Measurements from ENCODE around the gene BTNL2. TPM values are rescaled to one million over a fixed set of nuclear protein-coding genes. Genes with fewer than 3 reads are reported as not detected.

The BTNL2 gene, protein sequence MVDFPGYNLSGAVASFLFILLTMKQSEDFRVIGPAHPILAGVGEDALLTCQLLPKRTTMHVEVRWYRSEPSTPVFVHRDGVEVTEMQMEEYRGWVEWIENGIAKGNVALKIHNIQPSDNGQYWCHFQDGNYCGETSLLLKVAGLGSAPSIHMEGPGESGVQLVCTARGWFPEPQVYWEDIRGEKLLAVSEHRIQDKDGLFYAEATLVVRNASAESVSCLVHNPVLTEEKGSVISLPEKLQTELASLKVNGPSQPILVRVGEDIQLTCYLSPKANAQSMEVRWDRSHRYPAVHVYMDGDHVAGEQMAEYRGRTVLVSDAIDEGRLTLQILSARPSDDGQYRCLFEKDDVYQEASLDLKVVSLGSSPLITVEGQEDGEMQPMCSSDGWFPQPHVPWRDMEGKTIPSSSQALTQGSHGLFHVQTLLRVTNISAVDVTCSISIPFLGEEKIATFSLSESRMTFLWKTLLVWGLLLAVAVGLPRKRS
- not detected for total RNA-seq
- polyA plus RNA-seq, result not detected
- long read RNA-seq, donor 1, result 0 reads
- long read RNA-seq, donor 2, result 0 reads

DNA sequence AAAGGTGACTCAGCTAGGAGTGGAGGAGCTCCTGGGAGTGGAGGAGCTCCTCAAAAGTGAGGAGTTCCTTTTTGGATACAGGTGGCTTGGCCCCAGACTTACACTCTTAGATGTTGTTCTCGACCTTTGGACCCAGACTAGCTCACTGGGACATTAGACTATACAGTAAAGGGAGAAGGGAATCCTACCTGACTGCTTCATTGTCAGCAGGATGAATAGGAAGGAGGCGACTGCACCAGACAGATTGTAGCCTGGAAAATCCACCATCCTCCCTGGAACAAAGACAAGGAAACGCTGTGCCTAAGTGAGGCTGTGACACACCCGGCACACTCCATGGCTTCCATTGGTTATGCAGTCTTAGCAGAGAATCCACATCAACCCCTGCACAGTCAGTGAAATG lies at the start of gene BTNL2:
Gene BTNL2 (minus strand): TSS at position 325 of the 400 bp plus-strand sequence. CDS start 58 bp downstream, at position 267.
- intact Hi-C loops (cut with DNase I; ENCODE audit: low total_unique reads), result no loop called here
- H3K9me3 ChIP-seq, result no peaks in the 10 kb centered on the region
- TF ChIP-seq POLR2A (IDR thresholded peaks at IDR 0.05), result no peak
- no peak for TF ChIP-seq POLR2AphosphoS5 (IDR thresholded peaks at IDR 0.05)
- no peaks in the 10 kb centered on the region for H3K36me3 ChIP-seq
- 72 to 87% (median 74%) methylated on average over 4 of the region's 4 CpGs for WGBS, 5 donors
- H3K4me1 ChIP-seq, result no peaks in the 10 kb centered on the region
- peaks cover 0 to 72% (median 10%) of the 10 kb centered on the region in 7 donors for H3K27me3 ChIP-seq (replicated peaks in 1 of 7)
- no peak for DNase-seq
- no peak within 1 kb of the TSS for H3K27ac ChIP-seq
- H3K4me3 ChIP-seq, result no peak within 1 kb of the TSS

DNA sequence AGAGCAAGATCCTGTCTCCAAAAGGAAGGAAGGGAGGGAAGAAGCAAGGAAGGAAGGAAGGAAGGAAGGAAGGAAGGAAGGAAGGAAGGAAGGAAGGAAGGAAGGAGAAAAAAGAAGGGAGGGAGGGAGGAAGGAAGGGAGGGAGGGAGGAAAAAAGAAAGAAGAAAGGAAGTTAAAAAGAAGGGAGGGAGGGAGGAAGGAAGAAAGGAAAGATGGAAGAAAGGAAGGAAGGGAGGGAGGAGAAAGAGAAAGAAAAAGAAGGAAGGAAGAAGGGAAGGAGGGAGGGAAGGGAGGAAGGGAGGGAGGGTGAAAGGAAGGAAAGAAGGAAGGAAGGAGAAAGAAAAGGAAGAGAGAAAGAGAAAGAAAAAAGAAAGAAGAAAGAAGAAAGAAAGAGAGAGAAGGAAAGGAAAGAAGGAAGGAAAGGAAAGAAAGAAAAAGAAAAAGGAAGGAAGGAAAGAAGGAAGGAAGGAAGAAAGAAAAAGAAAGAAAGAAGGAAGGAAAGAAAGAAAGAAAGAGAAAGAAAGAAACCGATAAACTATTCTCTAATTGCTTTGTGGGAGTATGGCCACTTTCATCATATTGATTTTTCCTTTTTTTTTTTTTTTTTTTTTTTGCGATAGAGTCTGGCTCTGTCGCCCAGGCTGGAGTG lies 42.2 kb upstream of the BTNL2 start:
- no peaks in the 10 kb centered on the region for H3K27me3 ChIP-seq (replicated peaks in 1 of 7)
- DNase-seq, result no peak
- peaks cover 0 to 12% (median 7%) of the 10 kb centered on the region in 6 donors for H3K36me3 ChIP-seq
- H3K27ac ChIP-seq, result no peak overlapping the region
- no peak for TF ChIP-seq POLR2A (IDR thresholded peaks at IDR 0.05)
- TF ChIP-seq, protein P1, sequence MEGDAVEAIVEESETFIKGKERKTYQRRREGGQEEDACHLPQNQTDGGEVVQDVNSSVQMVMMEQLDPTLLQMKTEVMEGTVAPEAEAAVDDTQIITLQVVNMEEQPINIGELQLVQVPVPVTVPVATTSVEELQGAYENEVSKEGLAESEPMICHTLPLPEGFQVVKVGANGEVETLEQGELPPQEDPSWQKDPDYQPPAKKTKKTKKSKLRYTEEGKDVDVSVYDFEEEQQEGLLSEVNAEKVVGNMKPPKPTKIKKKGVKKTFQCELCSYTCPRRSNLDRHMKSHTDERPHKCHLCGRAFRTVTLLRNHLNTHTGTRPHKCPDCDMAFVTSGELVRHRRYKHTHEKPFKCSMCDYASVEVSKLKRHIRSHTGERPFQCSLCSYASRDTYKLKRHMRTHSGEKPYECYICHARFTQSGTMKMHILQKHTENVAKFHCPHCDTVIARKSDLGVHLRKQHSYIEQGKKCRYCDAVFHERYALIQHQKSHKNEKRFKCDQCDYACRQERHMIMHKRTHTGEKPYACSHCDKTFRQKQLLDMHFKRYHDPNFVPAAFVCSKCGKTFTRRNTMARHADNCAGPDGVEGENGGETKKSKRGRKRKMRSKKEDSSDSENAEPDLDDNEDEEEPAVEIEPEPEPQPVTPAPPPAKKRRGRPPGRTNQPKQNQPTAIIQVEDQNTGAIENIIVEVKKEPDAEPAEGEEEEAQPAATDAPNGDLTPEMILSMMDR (IDR thresholded peaks at IDR 0.05 in 8 of 11, conservative IDR thresholded peaks at IDR 0.05 in 3 of 11), result no peak
- TF ChIP-seq POLR2AphosphoS5 (IDR thresholded peaks at IDR 0.05), result no peak
- intact Hi-C loops (cut with DNase I; ENCODE audit: low total_unique reads), result no loop called here
- H3K4me1 ChIP-seq, result peaks cover 0 to 10% (median under 1%) of the 10 kb centered on the region in 6 donors
- no peak overlapping the region for H3K4me3 ChIP-seq
- H3K9me3 ChIP-seq, result peaks cover 0 to 13% (median 0%) of the 10 kb centered on the region in 8 donors
- WGBS, 5 donors, result 67 to 89% (median 83%) methylated on average over 2 to 3 of the region's 3 CpGs

GRCh38 chr6:32447932-32448331 lies 41.0 kb upstream of the BTNL2 start:
- Histone ChIP-seq H3K9me3 (peaks cover 0 to under 1% (median 0%) of the 10 kb centered on the region in 8 donors), H3K4me1 (peaks cover 0 to 23% (median 11%) of the 10 kb centered on the region in 6 donors), H3K36me3 (peaks cover 0 to 25% (median 19%) of the 10 kb centered on the region in 6 donors), H3K27me3 (replicated peaks in 1 of 7) (no peaks in the 10 kb centered on the region), H3K27ac (no peak overlapping the region), H3K4me3 (no peak overlapping the region)
- DNase-seq, result no peak
- TF ChIP-seq POLR2A (IDR thresholded peaks at IDR 0.05) (no peak), POLR2AphosphoS5 (IDR thresholded peaks at IDR 0.05) (no peak)
- TF ChIP-seq, protein P1 (IDR thresholded peaks at IDR 0.05 in 8 of 11, conservative IDR thresholded peaks at IDR 0.05 in 3 of 11), result no peak
- intact Hi-C loops (cut with DNase I; ENCODE audit: low total_unique reads), result no loop called here

GRCh38 chr6:32445321-32445854 lies 38.4 kb upstream of the BTNL2 start:
- no peak overlapping the region for H3K4me3 ChIP-seq
- no peaks in the 10 kb centered on the region for H3K9me3 ChIP-seq
- peaks cover 0 to 48% (median 31%) of the 10 kb centered on the region in 6 donors for H3K4me1 ChIP-seq
- peaks cover 0 to 41% (median 26%) of the 10 kb centered on the region in 6 donors for H3K36me3 ChIP-seq
- no peaks in the 10 kb centered on the region for H3K27me3 ChIP-seq (replicated peaks in 1 of 7)
- H3K27ac ChIP-seq, result no peak overlapping the region
- TF ChIP-seq POLR2AphosphoS5 (IDR thresholded peaks at IDR 0.05), result peak in 1 of 3 donors; percentile 22
- no peak for TF ChIP-seq POLR2A (IDR thresholded peaks at IDR 0.05)
- intact Hi-C loops (cut with DNase I; ENCODE audit: low total_unique reads), result no loop called here
- DNase-seq, result no peak
- WGBS, 5 donors, result 53 to 79% (median 66%) methylated on average over 3 of the region's 3 CpGs
